SK-N-SH treated with all-trans-retinoic acid at 6 μM for 48 hours (cell line): Measurements from ENCODE around the gene NIPBL.

ENCODE experiments used
- ATAC-seq: fragments of 200-7000 bp; cut with Tn5 transposase; 3 replicates; pipeline ENCODE4 v1.9.1; 2020; ENCODE audit warnings: mild to moderate bottlenecking, moderate library complexity
- ARNTL ChIP-seq: fragments of 450-650 bp; formaldehyde crosslinking; IDR thresholded peaks from 2 replicates; pipeline ENCODE4 v1.5.0; 2020; ENCODE audit warnings: low read depth, mild to moderate bottlenecking, moderate library complexity, borderline replicate concordance
- CREB5 ChIP-seq: fragments of 250-450 bp; sonication (Bioruptor Pico); IDR thresholded peaks from 2 replicates; pipeline ENCODE4 v1.5.1; 2020; ENCODE audit warnings: low read depth, mild to moderate bottlenecking, moderate library complexity
- CSDC2 ChIP-seq: fragments of 250-450 bp; sonication (Bioruptor Pico); IDR thresholded peaks from 2 replicates; pipeline ENCODE4 v1.5.0; 2020; ENCODE audit warnings: mild to moderate bottlenecking, moderate library complexity
- CSRNP3 ChIP-seq: fragments of 250-450 bp; sonication (Bioruptor Pico); IDR thresholded peaks from 2 replicates; pipeline ENCODE4 v1.5.1; 2021; ENCODE audit warnings: mild to moderate bottlenecking, moderate library complexity
- ESRRG ChIP-seq: fragments of 250-450 bp; sonication (Bioruptor Pico); IDR thresholded peaks from 2 replicates; pipeline ENCODE4 v1.6.1; 2021; ENCODE audit warnings: mild to moderate bottlenecking
- GLIS3 ChIP-seq: fragments of 250-450 bp; sonication (Bioruptor Pico); IDR thresholded peaks from 2 replicates; pipeline ENCODE4 v1.5.0; 2020; ENCODE audit warnings: mild to moderate bottlenecking, moderate library complexity
- ISL1 ChIP-seq: fragments of 250-450 bp; sonication (Bioruptor Pico); IDR thresholded peaks from 2 replicates; pipeline ENCODE4 v2.1.2; 2022; ENCODE audit warnings: mild to moderate bottlenecking, moderate library complexity
- OSR1 ChIP-seq: fragments of 250-450 bp; sonication (Bioruptor Pico); IDR thresholded peaks from 2 replicates; pipeline ENCODE4 v1.8.0; 2022; ENCODE audit warnings: moderate library complexity, mild to moderate bottlenecking, inconsistent platforms
- PATZ1 ChIP-seq: fragments of 250-450 bp; sonication (Bioruptor Pico); IDR thresholded peaks from 2 replicates; pipeline ENCODE4 v1.8.0; 2020; ENCODE audit warnings: mild to moderate bottlenecking, moderate library complexity, borderline replicate concordance
- POU6F1 ChIP-seq: fragments of 250-450 bp; sonication (Bioruptor Pico); IDR thresholded peaks from 2 replicates; pipeline ENCODE4 v1.8.0; 2021; ENCODE audit warnings: low read depth, mild to moderate bottlenecking, moderate library complexity, borderline replicate concordance
- PPARA ChIP-seq: fragments of 250-450 bp; sonication (Bioruptor Pico); IDR thresholded peaks from 2 replicates; pipeline ENCODE4 v1.5.0; 2020; ENCODE audit warnings: mild to moderate bottlenecking, borderline replicate concordance
- SNAI2 ChIP-seq: fragments of 250-450 bp; sonication (Bioruptor Pico); IDR thresholded peaks from 2 replicates; pipeline ENCODE4 v1.5.0; 2020; ENCODE audit warnings: mild to moderate bottlenecking, moderate library complexity
- TCF4 ChIP-seq: fragments of 250-450 bp; sonication (Bioruptor Pico); IDR thresholded peaks from 2 replicates; pipeline ENCODE4 v1.8.0; 2021; ENCODE audit warnings: mild to moderate bottlenecking, moderate library complexity, borderline replicate concordance
- TOX ChIP-seq: fragments of 250-450 bp; sonication (Bioruptor Pico); IDR thresholded peaks from 2 replicates; pipeline ENCODE4 v1.8.0; 2021; ENCODE audit warnings: mild to moderate bottlenecking, moderate library complexity, borderline replicate concordance
- TSHZ2 ChIP-seq: fragments of 250-450 bp; sonication (Bioruptor Pico); IDR thresholded peaks from 2 replicates; pipeline ENCODE4 v1.5.0; 2020; ENCODE audit warnings: mild to moderate bottlenecking, moderate library complexity
- ZC3H10 ChIP-seq: fragments of 250-450 bp; sonication (Bioruptor Pico); IDR thresholded peaks from 2 replicates; pipeline ENCODE4 v1.5.1; 2021; ENCODE audit warnings: mild to moderate bottlenecking, moderate library complexity
- ZFP3 ChIP-seq: fragments of 250-450 bp; sonication (Bioruptor Pico); IDR thresholded peaks from 2 replicates; pipeline ENCODE4 v1.5.0; 2020; ENCODE audit warnings: mild to moderate bottlenecking, moderate library complexity
- ZFP30 ChIP-seq: fragments of 450-650 bp; formaldehyde crosslinking; IDR thresholded peaks from 2 replicates; pipeline ENCODE4 v1.5.0; 2022; ENCODE audit warnings: mild to moderate bottlenecking, moderate library complexity
- ZNF70 ChIP-seq: fragments of 450-650 bp; formaldehyde crosslinking; IDR thresholded peaks from 2 replicates; pipeline ENCODE4 v1.5.0; 2020; ENCODE audit warnings: mild to moderate bottlenecking, moderate library complexity
- ZNF8 ChIP-seq: fragments of 450-650 bp; formaldehyde crosslinking; IDR thresholded peaks from 2 replicates; pipeline ENCODE4 v1.5.0; 2020; ENCODE audit warnings: mild to moderate bottlenecking, moderate library complexity

Gene NIPBL

GRCh38 chr5:36876299-36876964 is at the start of gene NIPBL:
TSS of gene NIPBL (plus strand) at chr5:36876769. CDS start at chr5:36953697, 76,928 bp downstream.
- TF ChIP-seq TSHZ2 (CRISPR knock-in tag) (no peak), TCF4 (CRISPR knock-in tag) (no peak), CREB5 (CRISPR knock-in tag) (no peak), ZFP30 (CRISPR knock-in tag) (no peak), OSR1 (no peak), GLIS3 (CRISPR knock-in tag) (no peak), ZNF70 (CRISPR knock-in tag) (no peak), POU6F1 (CRISPR knock-in tag) (no peak), PATZ1 (no peak), ZFP3 (CRISPR knock-in tag) (no peak), ZNF8 (CRISPR knock-in tag) (no peak), CSRNP3 (CRISPR knock-in tag) (no peak), PPARA (CRISPR knock-in tag) (no peak), ZC3H10 (CRISPR knock-in tag) (no peak), ISL1 (CRISPR knock-in tag) (no peak), ARNTL (CRISPR knock-in tag) (no peak), TOX (CRISPR knock-in tag) (no peak)
- ATAC-seq = peak; percentile 77

GRCh38 chr5:36832274-36832673 is 44.3 kb upstream of the NIPBL start:
- ATAC-seq = no peak
- TF ChIP-seq GLIS3 (CRISPR knock-in tag) (no peak), POU6F1 (CRISPR knock-in tag) (no peak)

GRCh38 chr5:36836831-36837230 is 39.7 kb upstream of the NIPBL start:
- ATAC-seq = no peak
- TF ChIP-seq ESRRG (no peak), TSHZ2 (CRISPR knock-in tag) (no peak), OSR1 (no peak), ZNF70 (CRISPR knock-in tag) (no peak), ZFP3 (CRISPR knock-in tag) (no peak), TOX (CRISPR knock-in tag) (no peak), ISL1 (CRISPR knock-in tag) (no peak), PATZ1 (no peak), CSDC2 (CRISPR knock-in tag) (no peak), SNAI2 (CRISPR knock-in tag) (no peak)
